ENCODE results near the gene PROCA1.

PROCA1 gene

GRCh38 chr17:28751600-28752366 lies 40.1 kb upstream of the PROCA1 start:
- H2BK5ac ChIP-seq (ENCODE audit: low read length) = no peak overlapping the region
- peaks cover 48 to 85% of the 10 kb centered on the region in 2 donors for H3K36me3 ChIP-seq (replicated peaks in 1 of 2; ENCODE audit: control insufficient read depth in 2 of 2, insufficient read depth in 2 of 2, low read length in 2 of 2)
- H4K8ac ChIP-seq (ENCODE audit: low read depth, low read length) = no peak overlapping the region
- H3K79me1 ChIP-seq (ENCODE audit: low read depth, low read length) = peaks cover 13% of the 10 kb centered on the region
- no peak overlapping the region for H2AFZ ChIP-seq (ENCODE audit: low read length)
- no peak overlapping the region for H2BK12ac ChIP-seq (ENCODE audit: low read length)
- no CpG with 5 or more reads among the region's 10 CpGs for WGBS, 2 donors (ENCODE audit: extremely low coverage in 2 of 2, insufficient read length in 2 of 2, insufficient replicate concordance in 1 of 2)
- no peak for DNase-seq (ENCODE audit: low spot score)
- no peak overlapping the region for H2BK120ac ChIP-seq (ENCODE audit: low read depth, low read length)
- no peak overlapping the region for H3K14ac ChIP-seq (ENCODE audit: low read length)
- H4K91ac ChIP-seq (ENCODE audit: low read depth, low read length, poor library complexity) = no peak overlapping the region
- H3K4me3 ChIP-seq (ENCODE audit: low read length in 2 of 2) = no peak overlapping the region
- no peak overlapping the region for H3K18ac ChIP-seq (ENCODE audit: low read length)
- no peak overlapping the region for H3K4me2 ChIP-seq (ENCODE audit: insufficient read depth, low read length, poor library complexity, severe bottlenecking)
- H3K9me3 ChIP-seq (replicated peaks in 1 of 2; ENCODE audit: control insufficient read depth in 2 of 2, insufficient read depth in 1 of 2, low read depth in 1 of 2, low read length in 2 of 2) = peaks cover 0 to 2% of the 10 kb centered on the region in 2 donors
- H3K9ac ChIP-seq (ENCODE audit: low read depth, low read length, poor library complexity) = no peak overlapping the region
- no peak overlapping the region for H3K4ac ChIP-seq (ENCODE audit: low read length)
- no peak overlapping the region for H3K27ac ChIP-seq (replicated peaks; ENCODE audit: low read length)
- H3K23ac ChIP-seq (ENCODE audit: low read depth, low read length, poor library complexity) = no peak overlapping the region
- H2AK5ac ChIP-seq (ENCODE audit: low read depth, low read length) = no peak overlapping the region
- peaks cover 7 to 13% of the 10 kb centered on the region in 2 donors for H3K4me1 ChIP-seq (ENCODE audit: control insufficient read depth in 2 of 2, insufficient read depth in 1 of 2, low read depth in 1 of 2, low read length in 2 of 2)
- H2BK15ac ChIP-seq (ENCODE audit: low read length) = no peak overlapping the region
- no peaks in the 10 kb centered on the region for H3K27me3 ChIP-seq (ENCODE audit: control insufficient read depth in 3 of 3, insufficient read depth in 3 of 3, low read depth in 1 of 3, low read length in 3 of 3)

GRCh38 chr17:28750178-28751047 lies 38.7 kb upstream of the PROCA1 start:
- Histone ChIP-seq H4K8ac (ENCODE audit: low read depth, low read length) (no peak overlapping the region), H3K4me1 (ENCODE audit: control insufficient read depth in 2 of 2, insufficient read depth in 1 of 2, low read depth in 1 of 2, low read length in 2 of 2) (peaks cover 19 to 27% of the 10 kb centered on the region in 2 donors), H2BK12ac (ENCODE audit: low read length) (no peak overlapping the region), H3K14ac (ENCODE audit: low read length) (no peak overlapping the region), H3K9ac (ENCODE audit: low read depth, low read length, poor library complexity) (no peak overlapping the region), H3K4me2 (ENCODE audit: insufficient read depth, low read length, poor library complexity, severe bottlenecking) (no peak overlapping the region), H3K4ac (ENCODE audit: low read length) (no peak overlapping the region), H3K23ac (ENCODE audit: low read depth, low read length, poor library complexity) (no peak overlapping the region), H2BK5ac (ENCODE audit: low read length) (no peak overlapping the region), H3K9me3 (replicated peaks in 1 of 2; ENCODE audit: control insufficient read depth in 2 of 2, insufficient read depth in 1 of 2, low read depth in 1 of 2, low read length in 2 of 2) (peaks cover 0 to 2% of the 10 kb centered on the region in 2 donors), H3K36me3 (replicated peaks in 1 of 2; ENCODE audit: control insufficient read depth in 2 of 2, insufficient read depth in 2 of 2, low read length in 2 of 2) (peaks cover 55 to 86% of the 10 kb centered on the region in 2 donors), H3K4me3 (ENCODE audit: low read length in 2 of 2) (no peak overlapping the region), H3K27me3 (ENCODE audit: control insufficient read depth in 3 of 3, insufficient read depth in 3 of 3, low read depth in 1 of 3, low read length in 3 of 3) (no peaks in the 10 kb centered on the region), H3K27ac (replicated peaks; ENCODE audit: low read length) (no peak overlapping the region), H2BK120ac (ENCODE audit: low read depth, low read length) (no peak overlapping the region), H2AFZ (ENCODE audit: low read length) (no peak overlapping the region), H2BK15ac (ENCODE audit: low read length) (no peak overlapping the region), H3K18ac (ENCODE audit: low read length) (no peak overlapping the region), H4K91ac (ENCODE audit: low read depth, low read length, poor library complexity) (no peak overlapping the region), H2AK5ac (ENCODE audit: low read depth, low read length) (no peak overlapping the region), H3K79me1 (ENCODE audit: low read depth, low read length) (peaks cover 23% of the 10 kb centered on the region)
- WGBS, 2 donors (ENCODE audit: extremely low coverage in 2 of 2, insufficient read length in 2 of 2, insufficient replicate concordance in 1 of 2) = no CpG with 5 or more reads among the region's 20 CpGs
- DNase-seq (ENCODE audit: low spot score) = peak; percentile 89

GRCh38 chr17:28749516-28750177 lies 38.0 kb upstream of the PROCA1 start:
- H3K79me1 ChIP-seq (ENCODE audit: low read depth, low read length) = peaks cover 26% of the 10 kb centered on the region
- no peak overlapping the region for H2AK5ac ChIP-seq (ENCODE audit: low read depth, low read length)
- no peak overlapping the region for H3K9ac ChIP-seq (ENCODE audit: low read depth, low read length, poor library complexity)
- H3K27me3 ChIP-seq (ENCODE audit: control insufficient read depth in 3 of 3, insufficient read depth in 3 of 3, low read depth in 1 of 3, low read length in 3 of 3) = no peaks in the 10 kb centered on the region
- peaks cover 55 to 85% of the 10 kb centered on the region in 2 donors for H3K36me3 ChIP-seq (replicated peaks in 1 of 2; ENCODE audit: control insufficient read depth in 2 of 2, insufficient read depth in 2 of 2, low read length in 2 of 2)
- H2BK15ac ChIP-seq (ENCODE audit: low read length) = no peak overlapping the region
- DNase-seq (ENCODE audit: low spot score) = no peak
- no peak overlapping the region for H3K14ac ChIP-seq (ENCODE audit: low read length)
- no peak overlapping the region for H2BK12ac ChIP-seq (ENCODE audit: low read length)
- no peak overlapping the region for H3K18ac ChIP-seq (ENCODE audit: low read length)
- no peak overlapping the region for H2BK5ac ChIP-seq (ENCODE audit: low read length)
- H3K4me2 ChIP-seq (ENCODE audit: insufficient read depth, low read length, poor library complexity, severe bottlenecking) = no peak overlapping the region
- H3K4ac ChIP-seq (ENCODE audit: low read length) = no peak overlapping the region
- peak overlapping the region; percentile 51 for H3K27ac ChIP-seq (replicated peaks; ENCODE audit: low read length)
- no CpG with 5 or more reads among the region's 11 CpGs for WGBS, 2 donors (ENCODE audit: extremely low coverage in 2 of 2, insufficient read length in 2 of 2, insufficient replicate concordance in 1 of 2)
- peak overlapping the region; percentile 61 for H3K23ac ChIP-seq (ENCODE audit: low read depth, low read length, poor library complexity)
- no peak overlapping the region for H3K4me3 ChIP-seq (ENCODE audit: low read length in 2 of 2)
- peaks cover 0 to 2% of the 10 kb centered on the region in 2 donors for H3K9me3 ChIP-seq (replicated peaks in 1 of 2; ENCODE audit: control insufficient read depth in 2 of 2, insufficient read depth in 1 of 2, low read depth in 1 of 2, low read length in 2 of 2)
- no peak overlapping the region for H4K91ac ChIP-seq (ENCODE audit: low read depth, low read length, poor library complexity)
- peaks cover 19 to 27% of the 10 kb centered on the region in 2 donors for H3K4me1 ChIP-seq (ENCODE audit: control insufficient read depth in 2 of 2, insufficient read depth in 1 of 2, low read depth in 1 of 2, low read length in 2 of 2)
- no peak overlapping the region for H4K8ac ChIP-seq (ENCODE audit: low read depth, low read length)
- H2BK120ac ChIP-seq (ENCODE audit: low read depth, low read length) = peak overlapping the region; percentile 18
- H2AFZ ChIP-seq (ENCODE audit: low read length) = no peak overlapping the region
